HG03175 (cell line): Measurements from ENCODE around the gene MITF.
"Not testable (repeated sequence)": the region's sequence is repeated elsewhere in the genome, so short reads cannot be mapped to it uniquely, and the experiment has no call there.

Experiments
- ATAC-seq: cut with Tn5 transposase; IDR thresholded peaks from one replicate; pipeline ENCODE4 v1.9.1; 2021; ENCODE audit warnings: mild to moderate bottlenecking, moderate library complexity; ENCODE audit not compliant: unreplicated experiment

The MITF gene

DNA sequence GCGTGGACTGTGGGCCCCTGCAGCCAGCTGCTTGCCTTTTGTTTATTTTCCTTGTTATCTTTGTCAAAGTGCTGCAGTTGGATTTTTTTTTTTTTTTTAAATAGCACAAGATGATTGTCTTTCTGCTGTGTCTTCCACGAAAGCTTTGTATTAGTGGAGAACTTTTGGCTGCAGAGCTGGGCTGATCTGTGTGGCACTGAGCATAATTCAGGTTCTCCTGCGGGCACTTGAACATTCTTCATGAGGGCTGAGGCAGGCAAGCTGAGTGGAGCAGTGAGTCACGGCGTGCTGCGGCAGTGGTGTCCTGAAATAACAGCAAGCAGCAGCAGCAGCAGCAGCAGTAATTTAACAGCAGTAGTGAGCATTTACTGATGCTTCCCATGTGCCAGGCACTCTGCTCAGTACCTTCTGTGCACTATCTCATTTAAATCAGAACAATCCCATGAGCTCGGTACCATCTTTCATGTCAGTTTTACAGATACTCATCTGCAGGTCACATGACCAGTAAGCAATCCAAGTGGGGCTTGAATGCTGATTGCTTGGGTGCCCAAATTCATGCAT lies 45.8 kb downstream of the MITF start:
- no peak for ATAC-seq

DNA sequence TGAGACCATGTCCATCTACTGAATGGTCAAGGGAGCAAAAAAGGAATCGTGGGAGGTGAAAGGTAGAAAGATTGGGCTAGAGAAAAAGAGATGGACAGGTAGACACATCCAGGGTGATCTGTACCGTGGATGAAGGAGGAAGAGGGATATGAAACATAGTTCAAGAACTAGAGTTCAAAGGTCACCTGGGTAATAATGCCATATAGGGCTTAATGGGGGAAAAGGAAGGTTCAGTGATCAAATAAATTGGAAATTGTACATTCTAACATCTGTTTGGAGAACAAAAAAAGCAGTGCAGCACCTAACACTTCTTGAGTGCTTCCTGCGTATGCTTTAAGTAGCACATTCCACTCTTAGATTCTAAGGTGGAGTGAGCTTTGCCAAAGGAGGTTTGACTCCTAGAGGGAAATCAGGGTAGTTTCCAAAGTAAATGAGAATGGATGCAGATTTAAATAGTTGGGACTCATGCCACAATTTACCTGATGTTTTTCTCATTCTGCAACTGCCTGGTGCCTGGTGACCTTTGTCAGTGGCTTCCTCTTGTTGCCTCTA lies 46.6 kb downstream of the MITF start:
- no peak for ATAC-seq

DNA sequence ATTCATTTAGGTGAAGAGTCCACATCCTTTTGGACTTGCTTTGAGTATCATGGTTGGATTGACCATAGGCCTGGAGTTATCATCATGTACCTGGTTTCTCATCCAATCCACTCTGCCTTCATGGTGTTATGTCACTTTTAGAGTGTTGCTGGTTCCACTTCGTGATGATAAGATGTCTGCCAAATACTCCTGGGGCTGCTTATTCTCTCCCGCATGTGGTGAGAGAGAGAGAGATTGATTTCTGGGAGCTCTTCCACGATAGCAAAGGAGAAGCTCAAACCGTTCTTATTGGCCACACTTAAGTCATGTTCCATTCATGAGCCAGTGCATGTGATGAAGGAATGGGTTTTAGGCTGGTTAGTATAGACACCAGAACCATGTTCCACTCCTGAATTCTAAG lies 47.6 kb downstream of the MITF start:
- ATAC-seq = no peak

DNA sequence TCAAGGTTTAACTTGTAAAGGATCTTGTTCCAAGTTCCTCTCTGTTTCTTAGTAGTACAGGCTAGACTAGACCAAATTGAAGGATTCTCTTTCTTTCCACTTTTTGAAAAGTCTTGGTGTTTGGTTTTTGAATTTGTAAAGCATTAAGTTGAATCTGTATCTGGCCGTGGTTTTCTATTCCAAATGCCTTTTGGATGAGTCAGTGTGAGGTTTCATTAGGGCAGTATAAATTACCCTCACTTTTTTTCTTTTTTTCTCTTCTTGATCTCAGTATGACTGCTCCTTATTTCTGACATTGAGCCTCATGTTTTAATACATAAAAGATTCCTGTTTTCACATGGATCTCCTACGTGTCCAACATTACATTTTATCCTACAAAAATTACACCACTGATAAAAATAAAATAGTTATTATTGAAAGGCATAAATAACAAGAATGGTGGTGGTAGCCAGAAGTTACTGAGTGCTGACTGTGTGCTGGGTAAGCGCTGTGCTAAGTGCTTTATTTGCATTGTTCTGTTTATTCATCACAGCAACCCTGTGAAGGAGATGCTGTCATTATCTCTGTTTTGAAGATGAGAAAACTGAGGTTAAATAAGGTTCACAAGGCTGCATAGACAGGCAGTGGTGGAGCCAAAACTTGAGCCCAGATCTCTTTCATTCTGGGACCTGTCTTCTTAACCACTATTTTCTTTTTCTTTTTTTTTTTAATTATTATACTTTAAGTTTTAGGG lies 48.3 kb downstream of the MITF start:
- no peak for ATAC-seq

DNA sequence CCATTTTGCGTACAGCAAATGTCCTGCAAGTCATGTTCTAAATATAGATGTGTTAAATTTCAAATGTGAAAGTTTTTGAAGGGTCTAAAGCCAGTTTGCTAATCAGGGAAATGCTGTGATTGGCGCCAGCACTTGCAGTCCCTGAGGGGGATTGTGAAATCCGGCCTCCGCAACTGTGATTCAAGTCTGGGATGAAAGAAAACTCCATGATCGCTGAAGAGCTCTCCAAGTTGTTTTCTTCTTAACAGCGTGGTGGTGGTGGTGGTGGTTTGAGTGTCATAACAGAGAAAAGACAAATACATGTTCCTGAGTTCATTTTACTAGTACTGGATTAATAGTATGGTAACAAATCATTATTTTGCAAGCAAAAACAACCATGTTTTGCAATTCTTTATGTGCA lies 51.8 kb downstream of the MITF start:
- no peak for ATAC-seq

DNA sequence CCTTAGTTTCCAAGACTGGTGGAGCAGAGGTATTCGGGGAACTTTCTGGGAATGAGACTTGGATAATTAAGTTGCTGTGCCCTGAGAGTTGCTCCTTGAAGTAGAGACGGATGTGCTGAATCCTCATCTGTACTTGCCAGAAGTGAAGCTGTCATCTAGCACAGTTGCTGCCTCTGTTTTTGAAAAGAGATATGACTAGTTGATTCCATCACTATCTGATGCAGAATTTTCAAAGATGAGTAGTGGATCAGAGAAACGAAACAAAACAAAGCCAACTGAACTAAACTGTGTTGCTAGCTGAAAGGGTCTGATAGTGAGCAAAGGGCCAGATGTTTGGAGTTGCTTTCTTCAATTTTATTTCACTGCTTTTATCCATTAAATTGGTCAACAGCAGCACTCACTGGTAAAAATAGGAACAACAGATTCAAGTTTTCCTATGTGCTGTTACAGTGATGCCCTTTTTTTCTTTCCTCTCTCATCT lies 52.7 kb downstream of the MITF start:
- ATAC-seq = no peak

DNA sequence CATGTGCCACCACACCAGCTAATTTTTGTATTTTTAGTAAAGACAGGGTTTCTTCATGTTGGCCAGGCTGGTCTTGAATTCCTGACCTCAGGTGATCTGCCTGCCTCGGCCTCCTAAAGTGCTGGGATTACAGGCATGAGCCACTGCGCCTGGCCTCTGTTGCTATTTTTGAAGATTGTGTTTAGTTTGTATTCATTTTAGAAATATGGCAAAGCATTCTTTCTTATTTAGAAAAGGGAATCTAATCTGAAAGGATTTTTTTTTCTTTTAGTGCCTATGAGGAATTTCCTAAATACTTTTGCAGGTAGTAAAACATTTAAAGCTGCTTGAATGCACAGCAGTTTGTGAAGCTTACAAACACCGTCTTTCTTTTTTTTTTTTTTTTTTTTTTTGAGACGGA lies 56.9 kb downstream of the MITF start:
- ATAC-seq = not testable (repeated sequence)

DNA sequence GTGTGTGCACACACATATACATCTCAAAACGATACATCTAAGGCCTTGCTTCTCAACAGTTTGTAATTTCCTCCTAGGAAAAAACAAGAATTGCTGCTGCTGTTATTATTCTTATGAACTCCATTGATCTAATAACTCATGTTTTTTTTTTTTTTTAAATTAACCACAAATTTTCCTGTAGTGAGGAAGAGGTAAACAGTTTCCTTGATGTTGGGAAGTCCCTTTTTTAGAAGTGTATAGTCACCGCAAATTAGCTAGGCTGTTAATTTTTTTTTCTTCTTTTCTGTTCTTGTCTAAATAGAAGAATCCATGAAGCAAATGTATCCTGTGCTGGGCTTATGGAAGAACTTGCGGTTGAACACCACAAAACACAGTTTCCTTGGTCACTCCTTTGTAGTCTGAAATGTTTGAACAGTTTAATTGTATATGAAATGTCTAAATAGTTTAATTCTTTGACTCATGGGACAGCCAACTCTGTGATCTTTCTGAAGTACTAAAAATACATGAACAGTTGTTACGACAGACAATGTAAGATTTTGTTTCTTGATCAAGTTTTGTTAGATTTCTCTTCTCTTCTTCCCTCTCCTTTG lies 64.5 kb downstream of the MITF start:
- no peak for ATAC-seq

DNA sequence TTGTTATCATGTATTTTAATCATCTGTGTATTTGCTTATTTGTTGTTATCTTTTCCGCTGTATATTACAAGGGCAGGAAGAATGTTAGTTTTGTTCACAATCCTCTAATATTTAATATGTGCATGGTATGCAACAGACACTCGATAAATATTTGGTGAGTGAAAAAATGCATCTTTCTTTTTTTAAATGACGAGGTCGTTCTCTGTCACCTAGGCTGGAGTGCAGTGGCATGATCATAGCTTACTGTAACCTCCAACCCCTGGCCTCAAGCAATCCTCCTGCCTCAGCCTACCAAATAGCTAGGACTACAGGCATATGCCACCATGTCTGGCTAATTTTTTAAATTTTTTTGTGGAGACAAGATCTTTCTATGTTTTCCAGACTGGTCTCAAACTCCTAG lies 66.2 kb downstream of the MITF start:
- no peak for ATAC-seq

DNA sequence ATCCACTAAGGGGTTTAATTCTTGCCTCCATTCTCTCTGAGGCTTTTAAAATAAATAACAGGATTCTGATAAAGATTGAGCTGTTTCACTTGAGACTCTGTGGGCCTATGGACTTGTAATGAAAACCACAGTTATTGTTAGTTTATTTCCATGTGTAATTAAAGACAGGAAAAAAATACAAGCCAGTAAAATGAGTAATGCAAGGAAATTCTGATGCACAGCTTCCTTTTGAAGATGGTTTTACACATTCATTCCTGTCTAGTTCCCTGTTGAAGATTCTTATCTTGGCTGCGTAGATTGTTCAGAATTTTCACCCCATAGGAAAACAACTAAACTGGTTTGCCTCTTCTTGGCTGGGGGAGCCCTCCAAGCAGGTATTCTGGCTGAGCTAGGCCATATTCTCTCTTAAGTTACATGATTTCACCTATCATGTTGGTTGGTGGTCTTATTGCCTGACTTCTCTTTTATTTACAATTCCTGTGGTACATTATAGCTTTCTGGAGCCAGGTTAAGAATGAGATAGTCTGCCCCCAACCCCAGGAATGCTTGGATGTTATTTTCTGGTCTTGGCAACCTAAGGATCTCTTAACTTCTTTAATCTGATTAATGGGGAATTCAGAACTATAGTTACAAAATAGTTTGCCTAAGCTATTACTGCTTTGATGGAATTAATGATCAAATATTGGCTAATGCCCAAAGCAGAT lies 67.6 kb downstream of the MITF start:
- ATAC-seq = no peak

DNA sequence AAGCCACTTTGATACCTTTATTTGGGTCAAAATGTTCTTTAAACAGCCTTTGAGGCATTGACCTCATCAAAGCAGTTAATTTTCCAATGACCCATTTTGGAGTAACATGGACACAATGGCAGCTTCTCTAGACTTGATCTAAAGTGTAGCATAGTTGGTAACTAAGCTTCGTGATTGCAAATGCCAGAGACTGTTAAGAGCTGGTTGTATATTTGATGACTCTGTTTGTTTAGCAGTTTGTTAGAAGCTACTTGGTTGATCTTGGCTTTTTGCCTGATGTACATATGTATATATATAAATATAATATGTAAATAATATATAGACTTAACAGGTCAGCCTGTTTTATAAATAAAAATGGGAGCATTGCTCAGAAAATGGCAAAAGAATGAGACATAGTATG lies 68.4 kb downstream of the MITF start:
- no peak for ATAC-seq

DNA sequence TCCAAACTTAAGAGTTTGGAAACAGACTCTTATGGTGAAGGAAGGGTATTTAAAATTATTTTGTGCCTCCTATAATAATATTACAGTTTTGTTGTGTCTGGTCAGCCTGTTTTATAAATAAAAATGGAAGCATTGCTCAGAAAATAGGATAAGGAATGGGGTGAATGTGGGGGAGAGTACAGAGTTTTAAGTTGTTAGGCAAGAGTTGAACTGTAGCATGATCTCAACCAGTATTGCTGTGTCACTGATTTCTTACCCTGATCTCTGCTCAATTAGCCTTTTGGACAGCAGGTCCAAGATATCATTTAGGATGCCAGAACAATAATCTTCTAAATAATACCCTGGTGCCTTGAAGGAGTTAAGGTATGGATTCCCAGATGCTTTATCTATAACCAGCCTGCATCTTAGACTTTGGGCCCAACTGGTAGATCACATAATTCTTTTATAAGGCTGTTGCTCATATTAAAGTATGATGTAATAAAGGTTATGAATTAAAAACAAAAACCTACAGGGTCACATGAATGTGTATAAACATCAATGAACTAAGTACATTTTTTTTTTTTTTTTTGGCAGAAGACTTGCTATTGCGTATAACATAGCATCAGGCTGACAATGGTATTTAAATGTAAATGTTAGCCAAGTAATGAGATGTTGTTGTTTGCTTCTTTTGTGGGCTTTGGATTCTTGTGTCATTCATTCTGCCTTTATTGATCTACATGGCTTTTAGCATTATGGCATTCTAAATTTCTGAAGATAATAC lies 70.0 kb downstream of the MITF start:
- ATAC-seq = no peak

DNA sequence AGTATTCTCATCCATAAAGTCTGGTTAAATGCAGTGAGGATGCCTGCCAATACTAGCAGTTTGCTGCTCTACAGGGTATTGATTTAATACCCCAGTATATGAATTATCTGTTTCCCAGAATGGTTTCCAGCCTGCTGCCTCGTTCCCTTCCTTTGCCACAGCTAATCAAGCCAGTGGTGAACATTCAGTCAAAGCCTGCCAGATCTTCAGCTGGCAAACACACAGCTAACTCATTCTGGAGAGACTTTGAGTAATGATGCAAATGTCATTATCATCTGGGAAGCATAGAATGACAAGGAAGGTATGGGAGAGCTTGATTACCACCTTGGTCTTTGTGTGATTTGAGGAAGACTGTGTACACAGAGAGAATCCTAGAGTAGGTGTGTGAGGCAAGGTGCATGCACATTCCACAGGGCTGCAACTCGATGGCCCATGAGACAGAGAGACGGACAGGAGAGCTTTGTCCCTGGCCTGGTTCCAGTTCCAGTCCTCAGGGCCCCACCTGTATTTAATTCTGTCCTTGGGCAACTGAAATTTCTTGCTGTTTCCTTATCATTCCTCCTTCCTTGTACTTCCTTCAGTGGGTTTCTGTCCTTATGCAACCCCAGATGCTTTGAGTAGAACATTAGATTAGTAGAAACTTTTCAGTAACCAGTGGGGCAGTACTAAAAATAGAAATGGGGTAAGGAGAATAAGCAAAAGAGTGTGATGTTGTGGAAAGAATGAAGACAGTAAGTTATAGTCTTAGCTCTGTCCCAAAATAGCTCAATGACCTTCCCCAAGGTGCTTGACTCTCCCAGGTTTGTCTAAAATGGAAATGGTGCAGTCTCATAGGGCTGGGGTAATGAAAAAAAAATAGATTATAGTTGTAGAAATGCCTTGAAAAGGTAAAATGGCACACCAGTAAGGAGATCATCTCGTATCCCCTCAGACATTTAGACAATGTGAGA lies 72.5 kb downstream of the MITF start:
- ATAC-seq = no peak

DNA sequence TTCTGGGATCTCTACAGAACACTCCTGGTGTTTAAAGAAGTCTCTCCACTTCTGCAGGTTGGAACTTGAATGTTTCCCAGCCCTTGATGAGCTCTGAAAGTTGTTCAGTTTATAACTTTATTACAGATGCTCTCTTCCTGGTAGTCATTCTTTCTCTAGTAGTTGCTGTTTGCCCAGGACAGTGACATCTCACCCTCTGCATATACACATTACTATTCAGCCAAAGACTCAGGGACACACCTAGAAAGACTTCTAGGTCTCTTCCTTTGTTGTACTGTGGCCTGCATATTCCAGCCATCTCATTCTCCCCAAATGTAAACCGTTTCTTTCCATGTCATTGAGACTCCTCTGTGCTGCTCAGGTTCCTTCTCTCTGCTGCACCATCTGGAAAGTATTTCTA lies 76.7 kb downstream of the MITF start:
- no peak for ATAC-seq

DNA sequence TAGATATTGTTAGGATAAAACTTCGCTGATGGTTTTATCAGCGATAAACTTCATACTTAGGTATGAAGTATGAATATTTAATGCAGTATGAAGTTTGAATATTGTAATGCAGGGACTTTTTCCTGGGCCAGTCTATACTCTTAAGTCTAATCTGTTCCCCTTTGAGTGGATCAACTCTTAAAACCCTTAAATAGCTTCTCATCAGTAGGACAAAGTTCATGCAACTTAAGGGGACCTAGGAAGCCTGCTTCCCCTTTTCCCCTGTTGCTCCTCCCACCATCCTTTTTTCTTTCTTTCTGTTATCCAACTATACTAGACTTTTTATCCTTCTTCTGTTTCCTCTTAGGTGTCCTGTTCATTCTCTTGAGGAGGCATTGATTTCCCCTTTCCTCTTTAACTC lies 78.7 kb downstream of the MITF start:
- no peak for ATAC-seq

DNA sequence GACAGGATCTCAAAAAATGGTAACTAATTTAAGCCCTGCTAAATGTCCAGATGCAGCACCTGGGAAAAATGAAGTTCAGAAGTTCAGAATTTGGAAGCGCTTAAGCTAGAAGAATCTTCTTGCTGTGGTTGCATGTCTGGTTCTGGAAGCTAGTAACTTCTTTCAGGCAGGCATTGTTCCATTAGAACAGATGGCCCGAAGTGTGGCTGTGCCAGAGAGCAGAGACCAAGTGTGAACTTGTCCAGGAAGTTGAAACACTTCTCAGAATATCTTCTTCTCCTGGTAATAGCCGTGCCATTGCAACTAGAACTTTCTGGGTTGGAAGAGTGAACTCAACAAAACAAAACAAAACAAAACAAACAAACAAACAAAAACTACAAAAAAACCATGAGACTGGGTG lies 80.0 kb downstream of the MITF start:
- no peak for ATAC-seq

DNA sequence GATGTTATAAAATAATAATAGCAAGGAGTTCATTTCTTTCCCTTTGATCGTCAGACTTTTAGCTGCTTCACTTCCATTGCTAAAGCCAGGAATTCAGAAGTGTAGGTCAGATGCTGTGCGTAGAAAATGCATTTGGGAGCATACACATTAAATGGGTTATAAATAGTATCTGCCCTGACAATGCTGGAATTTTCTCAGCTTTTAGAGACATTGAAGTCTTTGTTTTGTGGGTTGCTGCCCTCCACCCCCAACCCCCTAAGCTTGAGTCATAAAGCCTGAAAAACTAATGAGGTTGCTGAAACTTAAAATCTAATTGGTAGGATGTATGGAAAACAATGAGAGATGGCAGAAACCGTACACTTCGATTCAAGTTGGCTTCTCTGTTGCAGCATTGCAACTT lies 81.9 kb downstream of the MITF start:
- ATAC-seq = no peak

DNA sequence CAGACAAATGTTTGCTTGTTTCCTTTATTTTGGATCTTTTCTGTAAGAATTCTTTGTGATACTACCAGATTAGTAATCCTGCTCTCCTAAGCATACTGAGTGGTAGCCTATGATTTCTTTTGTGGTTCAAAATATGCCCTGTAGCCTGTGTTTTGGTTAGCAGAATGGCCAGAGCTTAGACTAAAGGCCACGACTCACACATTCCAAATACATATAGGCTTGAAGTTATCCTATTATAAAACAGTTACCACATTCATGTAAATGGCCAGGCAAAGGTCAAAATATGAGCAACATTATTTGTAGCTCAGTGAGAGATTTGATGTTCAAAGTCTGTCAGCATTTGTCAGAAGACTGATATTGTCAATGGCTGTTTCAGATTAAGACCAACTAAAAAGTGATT lies 84.5 kb downstream of the MITF start:
- ATAC-seq = no peak

DNA sequence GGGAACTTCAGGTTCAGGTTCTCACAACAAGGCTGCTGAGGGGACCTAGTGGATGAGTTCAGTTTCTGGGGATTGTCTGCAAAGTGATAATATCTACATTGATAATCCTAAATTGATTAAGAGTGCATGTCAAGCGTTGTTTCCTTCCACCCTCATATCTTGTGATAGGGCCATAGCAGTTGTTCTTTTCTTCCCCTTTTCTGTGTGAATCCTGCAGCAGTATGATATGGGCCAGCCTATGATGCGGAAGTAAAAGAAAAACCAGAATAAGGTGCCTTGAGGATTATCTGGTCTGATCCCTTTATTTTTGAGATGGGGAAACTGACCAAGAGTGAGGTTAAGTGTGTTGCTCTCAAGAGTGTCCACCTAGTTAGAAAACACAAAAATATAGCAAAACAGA lies 86.2 kb downstream of the MITF start:
- no peak for ATAC-seq

DNA sequence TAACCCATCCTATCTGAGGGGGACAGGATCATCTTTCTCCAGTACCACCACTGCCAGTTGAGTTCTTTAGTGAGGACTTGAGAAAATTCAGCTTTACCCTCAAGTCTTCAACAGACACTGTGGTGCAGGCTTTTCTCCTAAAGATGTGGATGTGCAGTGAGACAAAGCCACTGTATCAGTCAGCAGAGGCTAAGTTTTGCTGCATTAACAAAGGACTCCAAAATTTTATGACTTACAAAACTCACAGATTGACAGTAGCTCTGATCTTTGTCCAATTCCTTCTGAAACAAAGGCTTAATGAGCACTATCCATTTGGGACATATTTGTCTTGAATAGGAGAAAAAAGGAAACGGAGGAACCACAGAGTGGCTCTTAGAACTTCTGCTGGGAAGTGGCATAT lies 87.9 kb downstream of the MITF start:
- ATAC-seq = no peak
